Measurements from ENCODE around the gene PITX1.

The PITX1 gene

GRCh38 chr5:135064235-135064570 lies 30.2 kb upstream of the PITX1 start:
- Histone ChIP-seq H3K4me2 (ENCODE audit: low read depth, low read length) (no peak overlapping the region), H3K4me3 (ENCODE audit: low read length) (no peak overlapping the region), H2AFZ (ENCODE audit: low read length) (no peak overlapping the region), H3K9me3 (replicated peaks; ENCODE audit: insufficient read depth, low read length) (no peaks in the 10 kb centered on the region), H3K27ac (ENCODE audit: low read length) (no peak overlapping the region), H3F3A (ENCODE audit: insufficient read depth, low read length) (no peaks in the 10 kb centered on the region), H3K9me2 (replicated peaks; ENCODE audit: insufficient read depth, low read length) (no peaks in the 10 kb centered on the region), H3K27me3 (replicated peaks; ENCODE audit: insufficient read depth, low read length) (no peaks in the 10 kb centered on the region), H3K9ac (ENCODE audit: low read length) (no peak overlapping the region), H3K79me2 (ENCODE audit: low read length) (no peaks in the 10 kb centered on the region), H3K4me1 (ENCODE audit: low read length) (no peaks in the 10 kb centered on the region), H4K20me1 (ENCODE audit: insufficient read depth, low read length) (no peaks in the 10 kb centered on the region), H3K36me3 (replicated peaks; ENCODE audit: insufficient read depth, low read length) (no peaks in the 10 kb centered on the region)
- DNase-seq = no peak
- no peak for TF ChIP-seq CTCF (IDR thresholded peaks at IDR 0.05; ENCODE audit: low read length)
- TF ChIP-seq EZH2 (optimal IDR thresholded peaks at IDR 0.05; ENCODE audit: low read depth, low read length) = no peak
- TF ChIP-seq EZH2phosphoT487 (IDR thresholded peaks at IDR 0.05; ENCODE audit: low read length) = no peak

GRCh38 chr5:135063511-135064234 lies 29.6 kb upstream of the PITX1 start:
- H4K20me1 ChIP-seq (ENCODE audit: insufficient read depth, low read length) = no peaks in the 10 kb centered on the region
- H3K27me3 ChIP-seq (replicated peaks; ENCODE audit: insufficient read depth, low read length) = no peaks in the 10 kb centered on the region
- H3K4me3 ChIP-seq (ENCODE audit: low read length) = no peak overlapping the region
- H3K4me1 ChIP-seq (ENCODE audit: low read length) = no peaks in the 10 kb centered on the region
- H3K9me2 ChIP-seq (replicated peaks; ENCODE audit: insufficient read depth, low read length) = no peaks in the 10 kb centered on the region
- no peaks in the 10 kb centered on the region for H3K79me2 ChIP-seq (ENCODE audit: low read length)
- H2AFZ ChIP-seq (ENCODE audit: low read length) = no peak overlapping the region
- no peaks in the 10 kb centered on the region for H3F3A ChIP-seq (ENCODE audit: insufficient read depth, low read length)
- H3K4me2 ChIP-seq (ENCODE audit: low read depth, low read length) = no peak overlapping the region
- DNase-seq = no peak
- no peak overlapping the region for H3K9ac ChIP-seq (ENCODE audit: low read length)
- H3K36me3 ChIP-seq (replicated peaks; ENCODE audit: insufficient read depth, low read length) = no peaks in the 10 kb centered on the region
- no peaks in the 10 kb centered on the region for H3K9me3 ChIP-seq (replicated peaks; ENCODE audit: insufficient read depth, low read length)
- no peak for TF ChIP-seq EZH2 (optimal IDR thresholded peaks at IDR 0.05; ENCODE audit: low read depth, low read length)
- no peak for TF ChIP-seq CTCF (IDR thresholded peaks at IDR 0.05; ENCODE audit: low read length)
- TF ChIP-seq EZH2phosphoT487 (IDR thresholded peaks at IDR 0.05; ENCODE audit: low read length) = no peak
- no peak overlapping the region for H3K27ac ChIP-seq (ENCODE audit: low read length)

GRCh38 chr5:135063056-135063445 lies 29.0 kb upstream of the PITX1 start:
- H3K27me3 ChIP-seq (replicated peaks; ENCODE audit: insufficient read depth, low read length) = no peaks in the 10 kb centered on the region

More at GRCh38 chr5:135063056-135063445, 29.0 kb upstream of the PITX1 start:
- Histone ChIP-seq H3K9me3 (replicated peaks; ENCODE audit: insufficient read depth, low read length) (no peaks in the 10 kb centered on the region), H3K4me3 (ENCODE audit: low read length) (no peak overlapping the region), H3K9ac (ENCODE audit: low read length) (no peak overlapping the region), H3K9me2 (replicated peaks; ENCODE audit: insufficient read depth, low read length) (no peaks in the 10 kb centered on the region), H3K27ac (ENCODE audit: low read length) (no peak overlapping the region), H3K4me2 (ENCODE audit: low read depth, low read length) (no peak overlapping the region), H3F3A (ENCODE audit: insufficient read depth, low read length) (no peaks in the 10 kb centered on the region), H2AFZ (ENCODE audit: low read length) (no peak overlapping the region), H4K20me1 (ENCODE audit: insufficient read depth, low read length) (no peaks in the 10 kb centered on the region), H3K36me3 (replicated peaks; ENCODE audit: insufficient read depth, low read length) (no peaks in the 10 kb centered on the region), H3K79me2 (ENCODE audit: low read length) (no peaks in the 10 kb centered on the region), H3K4me1 (ENCODE audit: low read length) (no peaks in the 10 kb centered on the region)
- no peak for DNase-seq
- TF ChIP-seq EZH2 (optimal IDR thresholded peaks at IDR 0.05; ENCODE audit: low read depth, low read length) (no peak), CTCF (IDR thresholded peaks at IDR 0.05; ENCODE audit: low read length) (no peak), EZH2phosphoT487 (IDR thresholded peaks at IDR 0.05; ENCODE audit: low read length) (no peak)

Data from MM.1S (cell line).